Ascending aorta (tissue), 2 donors: ENCODE measurements around the gene ANK3. TPM values are rescaled to one million over a fixed set of nuclear protein-coding genes. Genes with fewer than 3 reads are reported as not detected.

Experiments
- DNase-seq, 2 donors: peaks; one replicate each; pipeline ENCODE4 v3.0.0-alpha.2; 2019; ENCODE audit warnings: low spot score in 2 of 2
- H3K27ac ChIP-seq, 2 donors: fragments of 200-600 bp; sonication (generic); one replicate each; pipeline ENCODE4 v1.5.1; 2016 to 2017; ENCODE audit warnings: mild to moderate bottlenecking in 1 of 2
- H3K27me3 ChIP-seq: fragments of 200-600 bp; sonication (generic); one replicate; pipeline ENCODE4 v1.5.1; 2017
- H3K36me3 ChIP-seq, 2 donors: fragments of 200-600 bp; sonication (generic); one replicate each; pipeline ENCODE4 v1.5.1; 2016
- H3K4me1 ChIP-seq, 2 donors: fragments of 200-600 bp; sonication (generic); one replicate each; pipeline ENCODE4 v1.5.1; 2016 to 2017; ENCODE audit warnings: mild to moderate bottlenecking in 1 of 2
- H3K4me3 ChIP-seq, 2 donors: fragments of 200-600 bp; sonication (generic); one replicate each; pipeline ENCODE4 v1.5.1; 2016 to 2017; ENCODE audit warnings: mild to moderate bottlenecking in 1 of 2
- H3K9me3 ChIP-seq, 2 donors: fragments of 200-600 bp; sonication (generic); one replicate each; pipeline ENCODE4 v1.5.1; 2016
- CTCF ChIP-seq, 3 experiments: fragments of 200-600 bp in 2 of 3; fragments of 450-650 bp in 1 of 3; sonication (generic) in 2 of 3; IDR thresholded peaks; one replicate each; pipeline ENCODE4 v1.5.1; 2016 to 2019; ENCODE audit warnings: antibody characterized with exemption in 3 of 3, mild to moderate bottlenecking in 1 of 3, moderate library complexity in 1 of 3
- intact Hi-C: fragments of 100-400 bp; cut with DNase I; formaldehyde crosslinking; loops from one replicate; pipeline ENCODE4 v1.15.1; 2023
- total RNA-seq: library from RNA; depleted of rRNA; stranded (reverse); fragments of >200 nt; gene quantifications from one replicate; pipeline ENCODE4 v1.1.0, GENCODE V29; 2016

ANK3 gene
- total RNA-seq, 1 donor from 2014 or later: 28.3 TPM

DNA sequence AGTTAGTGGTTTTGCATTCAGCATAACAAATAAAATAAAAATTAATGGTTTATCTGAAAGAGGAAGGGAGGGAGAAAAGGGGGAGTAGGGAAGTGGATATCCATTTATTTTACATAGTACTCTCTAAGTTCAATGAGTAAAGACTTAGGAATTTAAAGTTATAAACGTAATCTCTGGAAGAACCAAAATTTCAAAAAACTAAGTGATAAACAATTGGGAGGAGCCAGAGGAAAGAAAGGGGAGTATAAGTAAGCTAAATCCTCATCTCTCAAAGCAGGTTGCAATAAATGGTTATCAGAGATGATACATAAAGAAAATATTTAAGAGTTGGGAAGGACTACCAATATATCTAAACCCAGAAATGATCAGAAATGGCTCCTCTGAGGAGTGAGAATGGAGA, 46.4 kb downstream of the ANK3 start:
- TF ChIP-seq CTCF (IDR thresholded peaks at IDR 0.05): no peak
- Histone ChIP-seq H3K27me3 (no peaks in the 10 kb centered on the region), H3K9me3 (no peaks in the 10 kb centered on the region), H3K4me3 (no peak overlapping the region), H3K27ac (no peak overlapping the region), H3K36me3 (no peaks in the 10 kb centered on the region), H3K4me1 (no peaks in the 10 kb centered on the region)
- no peak for DNase-seq
- intact Hi-C loops: no loop called here

DNA sequence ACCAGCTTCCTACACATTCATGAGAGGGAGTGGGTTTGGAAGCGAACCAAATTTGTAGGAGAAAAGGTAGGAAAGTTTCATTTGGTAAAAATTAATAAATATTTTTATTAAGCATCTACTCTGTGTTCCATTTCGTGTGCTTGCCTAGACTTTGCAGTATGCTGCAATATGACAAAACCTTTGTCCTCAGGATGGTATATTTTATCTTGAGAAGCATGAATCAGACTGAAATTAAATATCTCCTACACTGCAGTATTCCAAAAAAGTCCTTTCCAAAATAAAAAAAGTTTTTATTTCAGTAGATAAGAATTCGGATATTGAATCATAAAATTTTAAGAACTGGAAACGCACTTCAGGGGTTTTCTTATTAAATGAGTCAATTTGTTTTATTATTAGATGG, 47.7 kb downstream of the ANK3 start:
- Histone ChIP-seq H3K27ac (no peak overlapping the region), H3K4me1 (no peaks in the 10 kb centered on the region), H3K4me3 (no peak overlapping the region), H3K9me3 (no peaks in the 10 kb centered on the region), H3K36me3 (no peaks in the 10 kb centered on the region), H3K27me3 (no peaks in the 10 kb centered on the region)
- no peak for DNase-seq
- TF ChIP-seq CTCF (IDR thresholded peaks at IDR 0.05): no peak
- intact Hi-C loops: no loop called here

- H3K27ac ChIP-seq: no peak overlapping the region
- TF ChIP-seq CTCF (IDR thresholded peaks at IDR 0.05): no peak
- no peaks in the 10 kb centered on the region for H3K4me1 ChIP-seq
- intact Hi-C loops: no loop called here
- H3K9me3 ChIP-seq: no peaks in the 10 kb centered on the region
- H3K36me3 ChIP-seq: no peaks in the 10 kb centered on the region
- H3K4me3 ChIP-seq: no peak overlapping the region
- H3K27me3 ChIP-seq: no peaks in the 10 kb centered on the region
- no peak for DNase-seq
Observed at GRCh38 chr10:60340973-60341372, 48.7 kb downstream of the ANK3 start.

- Histone ChIP-seq H3K27me3 (no peaks in the 10 kb centered on the region), H3K27ac (no peak overlapping the region), H3K4me1 (no peaks in the 10 kb centered on the region), H3K36me3 (no peaks in the 10 kb centered on the region), H3K4me3 (no peak overlapping the region), H3K9me3 (no peaks in the 10 kb centered on the region)
- no peak for TF ChIP-seq CTCF (IDR thresholded peaks at IDR 0.05)
- DNase-seq: no peak
- intact Hi-C loops: no loop called here
Observed at GRCh38 chr10:60339757-60340156, 49.9 kb downstream of the ANK3 start.

GRCh38 chr10:60338786-60339185, 50.9 kb downstream of the ANK3 start:
- Histone ChIP-seq H3K4me3 (no peak overlapping the region), H3K27me3 (no peaks in the 10 kb centered on the region), H3K9me3 (no peaks in the 10 kb centered on the region), H3K4me1 (no peaks in the 10 kb centered on the region), H3K36me3 (no peaks in the 10 kb centered on the region), H3K27ac (no peak overlapping the region)
- intact Hi-C loops: no loop called here
- DNase-seq: no peak
- TF ChIP-seq CTCF (IDR thresholded peaks at IDR 0.05): no peak

- no peak for DNase-seq
- no peaks in the 10 kb centered on the region for H3K9me3 ChIP-seq
- no peak overlapping the region for H3K4me3 ChIP-seq
- no peaks in the 10 kb centered on the region for H3K27me3 ChIP-seq
- intact Hi-C loops: no loop called here
- no peak overlapping the region for H3K27ac ChIP-seq
- no peaks in the 10 kb centered on the region for H3K4me1 ChIP-seq
- no peak for TF ChIP-seq CTCF (IDR thresholded peaks at IDR 0.05)
- no peaks in the 10 kb centered on the region for H3K36me3 ChIP-seq
Observed at GRCh38 chr10:60338002-60338564, 51.6 kb downstream of the ANK3 start.
